DOHH2 (cell line): Measurements from ENCODE around the gene CKB.
A peak's percentile ranks its signal among the peaks of the same experiment; 100 is the strongest.

ENCODE experiments used
- H3F3A ChIP-seq: fragments of 200-600 bp; sonication (generic), shearing (Covaris generic); 2 replicates; pipeline ENCODE4 v1.6.0; 2016; ENCODE audit warnings: antibody characterized with exemption, mild to moderate bottlenecking; ENCODE audit not compliant: control insufficient read depth, insufficient read depth
- H3K27ac ChIP-seq: fragments of 200-600 bp; sonication (generic); 2 replicates; pipeline ENCODE4 v1.5.1; 2014; ENCODE audit warnings: low read depth, mild to moderate bottlenecking, low read length, moderate library complexity
- H3K27me3 ChIP-seq: fragments of 200-600 bp; sonication (generic); 2 replicates; pipeline ENCODE4 v1.6.1; 2014; ENCODE audit warnings: mild to moderate bottlenecking, low read length, mixed read lengths; ENCODE audit not compliant: control insufficient read depth
- H3K36me3 ChIP-seq: fragments of 200-600 bp; sonication (generic); 2 replicates; pipeline ENCODE4 v1.6.1; 2014; ENCODE audit warnings: mild to moderate bottlenecking, low read length, moderate library complexity, mixed read lengths; ENCODE audit not compliant: control insufficient read depth
- H3K4me1 ChIP-seq: fragments of 200-600 bp; sonication (generic); 2 replicates; pipeline ENCODE4 v1.6.1; 2014; ENCODE audit warnings: mild to moderate bottlenecking, low read length, mixed read lengths; ENCODE audit not compliant: control insufficient read depth
- H3K4me2 ChIP-seq: fragments of 200-600 bp; sonication (generic); 2 replicates; pipeline ENCODE4 v1.6.0; 2014; ENCODE audit warnings: mild to moderate bottlenecking, low read length, moderate library complexity
- H3K4me3 ChIP-seq: fragments of 200-600 bp; sonication (generic); 2 replicates; pipeline ENCODE4 v1.5.1; 2014; ENCODE audit warnings: mild to moderate bottlenecking, low read length, mixed read lengths
- H3K79me2 ChIP-seq: fragments of 200-600 bp; sonication (generic); 2 replicates; pipeline ENCODE4 v1.6.1; 2014; ENCODE audit warnings: mild to moderate bottlenecking, low read length, mixed read lengths; ENCODE audit not compliant: control insufficient read depth
- H3K9me2 ChIP-seq: fragments of 200-600 bp; sonication (generic); replicated peaks from 2 replicates; pipeline ENCODE4 v1.6.1; 2014; ENCODE audit warnings: mild to moderate bottlenecking, low read length, mixed read lengths; ENCODE audit not compliant: control insufficient read depth
- H3K9me3 ChIP-seq: fragments of 200-600 bp; sonication (generic); 2 replicates; pipeline ENCODE4 v1.6.1; 2014; ENCODE audit warnings: antibody characterized with exemption, low read length, mixed read lengths; ENCODE audit not compliant: control insufficient read depth, insufficient read depth
- H4K20me1 ChIP-seq: fragments of 200-600 bp; sonication (generic); 2 replicates; pipeline ENCODE4 v1.6.0; 2014; ENCODE audit warnings: low read depth, mild to moderate bottlenecking, antibody characterized with exemption, low read length, moderate library complexity; ENCODE audit not compliant: control insufficient read depth, insufficient read depth
- EZH2phosphoT487 ChIP-seq: fragments of 200-600 bp; sonication (generic); IDR thresholded peaks from 2 replicates; pipeline ENCODE4 v1.6.1; 2017; ENCODE audit warnings: borderline replicate concordance, mild to moderate bottlenecking, antibody characterized with exemption, low read length, moderate library complexity, mixed read lengths
- TF ChIP-seq, protein P1 (sequence below): fragments of 200-600 bp; sonication (generic); IDR thresholded peaks from one replicate; pipeline ENCODE4 v1.5.1; 2014; ENCODE audit warnings: antibody characterized with exemption, mild to moderate bottlenecking, low read depth, low read length; ENCODE audit not compliant: poor library complexity, severe bottlenecking

CKB gene

GRCh38 chr14:103522649-103523574 lies at the start of gene CKB:
Gene CKB (minus strand): TSS chr14:103522830. CDS start chr14:103522493, 337 bp downstream.
- H3K4me2 ChIP-seq, result peak within 1 kb of the TSS; percentile 83
- peak within 1 kb of the TSS; percentile 71 for H3K4me3 ChIP-seq
- 0 out of 2 replicates have a peak, but pooled peaks cover 6% of the 10 kb centered on the region for H4K20me1 ChIP-seq
- no peak within 1 kb of the TSS for H3K27ac ChIP-seq
- peaks cover 32% of the 10 kb centered on the region for H3K4me1 ChIP-seq
- no peaks in the 10 kb centered on the region for H3K9me2 ChIP-seq
- peaks cover 25% of the 10 kb centered on the region for H3K27me3 ChIP-seq
- H3F3A ChIP-seq, result 0 out of 2 replicates have a peak, but pooled peaks cover 2% of the 10 kb centered on the region
- H3K79me2 ChIP-seq, result no peaks in the 10 kb centered on the region
- TF ChIP-seq EZH2phosphoT487, result no peak
- TF ChIP-seq, protein P1, sequence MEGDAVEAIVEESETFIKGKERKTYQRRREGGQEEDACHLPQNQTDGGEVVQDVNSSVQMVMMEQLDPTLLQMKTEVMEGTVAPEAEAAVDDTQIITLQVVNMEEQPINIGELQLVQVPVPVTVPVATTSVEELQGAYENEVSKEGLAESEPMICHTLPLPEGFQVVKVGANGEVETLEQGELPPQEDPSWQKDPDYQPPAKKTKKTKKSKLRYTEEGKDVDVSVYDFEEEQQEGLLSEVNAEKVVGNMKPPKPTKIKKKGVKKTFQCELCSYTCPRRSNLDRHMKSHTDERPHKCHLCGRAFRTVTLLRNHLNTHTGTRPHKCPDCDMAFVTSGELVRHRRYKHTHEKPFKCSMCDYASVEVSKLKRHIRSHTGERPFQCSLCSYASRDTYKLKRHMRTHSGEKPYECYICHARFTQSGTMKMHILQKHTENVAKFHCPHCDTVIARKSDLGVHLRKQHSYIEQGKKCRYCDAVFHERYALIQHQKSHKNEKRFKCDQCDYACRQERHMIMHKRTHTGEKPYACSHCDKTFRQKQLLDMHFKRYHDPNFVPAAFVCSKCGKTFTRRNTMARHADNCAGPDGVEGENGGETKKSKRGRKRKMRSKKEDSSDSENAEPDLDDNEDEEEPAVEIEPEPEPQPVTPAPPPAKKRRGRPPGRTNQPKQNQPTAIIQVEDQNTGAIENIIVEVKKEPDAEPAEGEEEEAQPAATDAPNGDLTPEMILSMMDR, result no peak
- H3K36me3 ChIP-seq, result no peaks in the 10 kb centered on the region
- no peaks in the 10 kb centered on the region for H3K9me3 ChIP-seq

DNA sequence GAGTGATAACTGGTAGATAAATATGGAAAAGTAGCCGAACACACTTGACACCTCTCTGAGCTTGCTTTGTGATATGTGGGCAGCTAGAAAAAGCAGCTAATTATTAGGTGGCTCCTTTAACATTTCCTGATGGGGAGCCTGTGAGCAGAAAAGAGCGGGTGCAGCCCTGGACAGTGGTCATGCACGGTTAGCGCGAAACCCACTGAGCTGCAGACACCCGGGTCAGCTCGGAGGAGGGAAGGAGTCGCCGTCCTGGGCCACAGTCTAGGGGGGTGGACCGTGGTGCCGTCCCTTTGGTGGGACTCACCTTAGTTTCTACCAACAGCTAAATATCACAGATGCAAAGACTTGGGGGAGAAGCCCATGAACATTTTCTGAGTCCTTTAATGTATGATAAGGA lies 46.8 kb upstream of the CKB start:
- Histone ChIP-seq H3K4me3 (no peak overlapping the region), H3K27me3 (no peaks in the 10 kb centered on the region), H3K4me2 (no peak overlapping the region), H3K4me1 (peaks cover 10% of the 10 kb centered on the region), H3K9me3 (no peaks in the 10 kb centered on the region), H3K9me2 (no peaks in the 10 kb centered on the region), H4K20me1 (no peaks in the 10 kb centered on the region), H3K27ac (no peak overlapping the region), H3F3A (peaks cover 3% of the 10 kb centered on the region), H3K79me2 (peaks cover 57% of the 10 kb centered on the region), H3K36me3 (peaks cover 15% of the 10 kb centered on the region)
- TF ChIP-seq EZH2phosphoT487, result no peak
- TF ChIP-seq, protein P1, result no peak

- Histone ChIP-seq H3F3A (peaks cover 3% of the 10 kb centered on the region), H3K27ac (no peak overlapping the region), H3K27me3 (no peaks in the 10 kb centered on the region), H4K20me1 (no peaks in the 10 kb centered on the region), H3K36me3 (peaks cover 11% of the 10 kb centered on the region), H3K9me2 (no peaks in the 10 kb centered on the region), H3K79me2 (peaks cover 61% of the 10 kb centered on the region), H3K9me3 (no peaks in the 10 kb centered on the region), H3K4me3 (no peak overlapping the region), H3K4me1 (peaks cover 15% of the 10 kb centered on the region), H3K4me2 (no peak overlapping the region)
- no peak for TF ChIP-seq EZH2phosphoT487
- TF ChIP-seq, protein P1, result no peak
Observed at GRCh38 chr14:103568952-103569351, 46.3 kb upstream of the CKB start.
